Upper lobe of right lung (tissue), 1 donor: Measurements from ENCODE around the gene GDPD5. TPM values are rescaled to one million over a fixed set of nuclear protein-coding genes. Genes with fewer than 3 reads are reported as not detected.

Experiments
- ATAC-seq: fragments of 200-7000 bp; cut with Tn5 transposase; one replicate; pipeline ENCODE4 v1.9.1; 2020; ENCODE audit warnings: mild to moderate bottlenecking, moderate library complexity
- DNase-seq: peaks from one replicate; pipeline ENCODE4 v3.0.0-alpha.2; 2020
- H3K27ac ChIP-seq: fragments of 200-600 bp; one replicate; pipeline ENCODE4 v1.8.0; 2022
- H3K27me3 ChIP-seq: fragments of 200-600 bp; one replicate; pipeline ENCODE4 v1.8.0; 2022; ENCODE audit warnings: mild to moderate bottlenecking
- H3K36me3 ChIP-seq: fragments of 200-600 bp; one replicate; pipeline ENCODE4 v1.8.0; 2022
- H3K4me1 ChIP-seq: fragments of 200-600 bp; one replicate; pipeline ENCODE4 v1.8.0; 2022
- H3K4me3 ChIP-seq: fragments of 200-600 bp; one replicate; pipeline ENCODE4 v1.8.0; 2022; ENCODE audit warnings: mild to moderate bottlenecking
- H3K9me3 ChIP-seq: fragments of 200-600 bp; one replicate; pipeline ENCODE4 v1.8.0; 2022
- CTCF ChIP-seq: fragments of 200-600 bp; IDR thresholded peaks from one replicate; pipeline ENCODE4 v1.8.0; 2022; ENCODE audit warnings: antibody characterized with exemption
- intact Hi-C: fragments of 100-400 bp; cut with DNase I; formaldehyde crosslinking; loops from one replicate; pipeline ENCODE4 v1.11.0; 2022
- total RNA-seq: library from RNA; stranded (reverse); fragmentation: NEBNext Ultra II Directional; extraction: Animal tissue kit (Norgen Biotek cat#: 25700); gene quantifications from one replicate; pipeline ENCODE4 v1.2.1, GENCODE V29; 2021
- donor health status: DM: no; HTN: yes; CAD: no; lungs with severe emphysema.

The GDPD5 gene
- total RNA-seq, 1 donor from 2014 or later, result 19.3 TPM

GRCh38 chr11:75541193-75542087 is 15.7 kb upstream of the GDPD5 start:
- TF ChIP-seq CTCF, result no peak
- no peak for ATAC-seq
- Histone ChIP-seq H3K27me3 (no peaks in the 10 kb centered on the region), H3K4me1 (no peaks in the 10 kb centered on the region), H3K9me3 (no peaks in the 10 kb centered on the region), H3K36me3 (no peaks in the 10 kb centered on the region), H3K27ac (no peak overlapping the region), H3K4me3 (no peak overlapping the region)
- DNase-seq, result no peak
- intact Hi-C loops, result no loop called here

DNA sequence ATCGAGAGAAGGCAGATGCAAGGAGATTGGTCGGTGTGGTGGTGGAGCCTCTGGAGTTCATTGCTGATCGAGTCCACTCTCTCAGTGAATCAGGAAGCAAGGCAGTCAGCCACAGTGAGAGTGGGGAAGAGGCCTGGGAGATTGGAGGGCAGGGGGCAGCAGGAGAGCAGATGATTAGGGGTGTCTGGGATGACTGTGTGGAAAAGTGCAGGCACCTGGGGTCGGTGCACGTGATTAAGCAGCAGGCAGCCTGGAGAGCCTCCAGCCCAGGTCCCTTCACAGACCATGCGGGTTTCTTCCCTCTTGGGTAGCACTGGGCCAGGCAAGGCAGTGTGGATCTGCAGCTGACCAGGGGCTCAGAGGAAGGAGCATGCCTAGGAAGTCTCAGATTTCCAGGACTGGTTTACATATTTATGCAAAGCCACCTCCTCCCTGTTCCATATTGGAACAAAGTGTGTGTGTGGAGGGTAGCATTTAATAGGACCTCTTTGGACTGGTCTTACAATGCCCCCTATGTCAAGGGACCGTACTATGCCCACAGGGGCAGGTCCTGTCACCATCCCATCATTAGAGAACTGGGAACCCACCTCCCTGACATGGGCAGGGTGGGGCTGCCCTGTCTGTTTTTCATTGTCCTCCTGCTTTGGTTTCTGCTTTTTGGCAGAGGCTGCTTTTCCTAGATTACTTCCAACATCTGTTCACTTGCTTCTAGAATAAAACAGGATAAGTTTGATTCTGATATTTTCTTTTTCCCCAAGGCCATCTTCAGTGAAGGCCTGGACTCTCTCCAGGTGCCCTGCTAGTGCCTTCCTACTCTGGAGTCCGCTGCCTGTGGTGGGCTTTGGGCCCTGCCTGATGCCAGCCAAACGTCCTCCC is 14.0 kb upstream of the GDPD5 start:
- intact Hi-C loops, result no loop called here
- DNase-seq, result no peak

GRCh38 chr11:75538150-75538942 is 12.6 kb upstream of the GDPD5 start:
- no peak for DNase-seq
- TF ChIP-seq CTCF, result no peak
- no peak overlapping the region for H3K4me3 ChIP-seq
- ATAC-seq, result no peak
- no peaks in the 10 kb centered on the region for H3K27me3 ChIP-seq
- no peaks in the 10 kb centered on the region for H3K36me3 ChIP-seq
- H3K4me1 ChIP-seq, result peaks cover 3% of the 10 kb centered on the region
- H3K9me3 ChIP-seq, result no peaks in the 10 kb centered on the region
- intact Hi-C loops, result no loop called here
- H3K27ac ChIP-seq, result no peak overlapping the region

More for the DNA sequence above, 14.0 kb upstream of the GDPD5 start:
- TF ChIP-seq CTCF, result no peak
- no peak for ATAC-seq
- H3K27me3 ChIP-seq, result no peaks in the 10 kb centered on the region
- no peaks in the 10 kb centered on the region for H3K36me3 ChIP-seq
- no peak overlapping the region for H3K27ac ChIP-seq
- H3K4me3 ChIP-seq, result no peak overlapping the region
- H3K4me1 ChIP-seq, result no peaks in the 10 kb centered on the region
- H3K9me3 ChIP-seq, result no peaks in the 10 kb centered on the region

DNA sequence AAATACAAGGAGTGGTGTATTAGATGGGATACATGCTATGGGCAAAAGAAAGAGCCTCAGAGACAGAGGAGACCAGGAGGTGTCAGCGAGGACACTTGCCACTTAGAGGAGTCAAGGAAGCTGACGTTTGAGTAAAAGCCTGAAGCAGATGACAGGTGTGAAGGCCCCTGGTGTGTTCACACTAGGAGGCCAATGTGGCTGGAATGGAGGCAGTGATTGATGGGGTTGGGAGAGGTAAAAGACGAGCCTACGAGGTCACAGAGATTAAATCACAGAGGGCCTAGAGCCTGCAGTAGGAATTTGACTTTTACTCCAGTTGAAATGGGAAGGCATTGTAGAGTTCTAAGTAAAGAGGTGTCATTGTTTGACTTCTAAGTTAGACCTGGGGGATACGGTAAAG is 12.0 kb upstream of the GDPD5 start:
- no peaks in the 10 kb centered on the region for H3K27me3 ChIP-seq
- no peaks in the 10 kb centered on the region for H3K9me3 ChIP-seq
- DNase-seq (no peak), ATAC-seq (no peak)
- no peak overlapping the region for H3K4me3 ChIP-seq
- H3K4me1 ChIP-seq, result peaks cover 3% of the 10 kb centered on the region
- no peak for TF ChIP-seq CTCF
- no peak overlapping the region for H3K27ac ChIP-seq
- intact Hi-C loops, result no loop called here
- H3K36me3 ChIP-seq, result no peaks in the 10 kb centered on the region
